Measurements from ENCODE around the gene DNAH17. TPM values are rescaled to one million over a fixed set of nuclear protein-coding genes. Genes with fewer than 3 reads are reported as not detected.

Gene DNAH17
- total RNA-seq, 1 experiment from 2014 or later: 0.18 TPM

DNA sequence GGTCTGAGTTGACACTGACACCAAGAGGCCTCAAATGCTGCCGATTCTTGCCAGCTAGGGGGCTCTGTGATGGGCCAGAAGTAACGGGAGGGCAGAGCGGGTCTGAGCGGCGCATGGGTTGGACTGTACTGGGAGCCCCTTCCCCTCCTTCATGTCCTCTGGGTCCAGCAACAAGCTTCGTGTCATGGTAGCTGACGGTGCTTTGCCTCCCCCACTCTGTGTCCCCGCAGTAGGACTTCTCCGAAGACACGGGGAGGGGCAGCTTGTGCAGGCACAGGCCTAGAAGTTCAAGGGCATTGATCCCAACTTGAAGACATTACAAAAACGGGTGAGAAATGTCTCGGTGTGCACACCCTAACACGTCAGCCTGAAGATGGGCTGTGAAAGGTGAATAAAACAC, 39.8 kb upstream of the DNAH17 start:
- Histone ChIP-seq H3K27me3 (ENCODE audit: control insufficient read depth, insufficient read depth, low read length) (no peaks in the 10 kb centered on the region), H3K4me1 (ENCODE audit: control insufficient read depth, insufficient read depth, low read length) (no peaks in the 10 kb centered on the region), H3K27ac (ENCODE audit: low read length) (no peak overlapping the region), H3K4me3 (ENCODE audit: low read depth in 2 of 2, low read length in 2 of 2) (no peak overlapping the region), H3K9me3 (ENCODE audit: control insufficient read depth, insufficient read depth, low read depth, low read length) (no peaks in the 10 kb centered on the region), H3K36me3 (ENCODE audit: control insufficient read depth, insufficient read depth, low read length) (no peaks in the 10 kb centered on the region)
- ChIA-PET POLR2A (no interaction called here), CTCF (interaction anchor here (0.5 to 0.6 kb wide), 2 partner anchors 25 to 329 kb away, joined by 3 to 6 read pairs; no protein-coding TSS in a partner anchor)
- BruUV-seq (replicated peaks): no TSS peak
- in situ Hi-C loops (cut with HindIII; ENCODE audit: low pct_unique_long_range_greater_than_20kb, low sequenced_read_pairs) (no loop called here), intact Hi-C loops (cut with micrococcal nuclease; ENCODE audit: unreplicated experiment) (no loop called here)
- TF ChIP-seq SIN3A (IDR thresholded peaks at IDR 0.05; ENCODE audit: borderline replicate concordance, insufficient read depth, low read depth, low read length): no peak
- TF ChIP-seq, protein P1, sequence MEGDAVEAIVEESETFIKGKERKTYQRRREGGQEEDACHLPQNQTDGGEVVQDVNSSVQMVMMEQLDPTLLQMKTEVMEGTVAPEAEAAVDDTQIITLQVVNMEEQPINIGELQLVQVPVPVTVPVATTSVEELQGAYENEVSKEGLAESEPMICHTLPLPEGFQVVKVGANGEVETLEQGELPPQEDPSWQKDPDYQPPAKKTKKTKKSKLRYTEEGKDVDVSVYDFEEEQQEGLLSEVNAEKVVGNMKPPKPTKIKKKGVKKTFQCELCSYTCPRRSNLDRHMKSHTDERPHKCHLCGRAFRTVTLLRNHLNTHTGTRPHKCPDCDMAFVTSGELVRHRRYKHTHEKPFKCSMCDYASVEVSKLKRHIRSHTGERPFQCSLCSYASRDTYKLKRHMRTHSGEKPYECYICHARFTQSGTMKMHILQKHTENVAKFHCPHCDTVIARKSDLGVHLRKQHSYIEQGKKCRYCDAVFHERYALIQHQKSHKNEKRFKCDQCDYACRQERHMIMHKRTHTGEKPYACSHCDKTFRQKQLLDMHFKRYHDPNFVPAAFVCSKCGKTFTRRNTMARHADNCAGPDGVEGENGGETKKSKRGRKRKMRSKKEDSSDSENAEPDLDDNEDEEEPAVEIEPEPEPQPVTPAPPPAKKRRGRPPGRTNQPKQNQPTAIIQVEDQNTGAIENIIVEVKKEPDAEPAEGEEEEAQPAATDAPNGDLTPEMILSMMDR (IDR thresholded peaks at IDR 0.05): no peak
- no peak for TF ChIP-seq TCF7L2 (IDR thresholded peaks at IDR 0.05; ENCODE audit: low read depth, low read length)
- TF ChIP-seq, protein P2, sequence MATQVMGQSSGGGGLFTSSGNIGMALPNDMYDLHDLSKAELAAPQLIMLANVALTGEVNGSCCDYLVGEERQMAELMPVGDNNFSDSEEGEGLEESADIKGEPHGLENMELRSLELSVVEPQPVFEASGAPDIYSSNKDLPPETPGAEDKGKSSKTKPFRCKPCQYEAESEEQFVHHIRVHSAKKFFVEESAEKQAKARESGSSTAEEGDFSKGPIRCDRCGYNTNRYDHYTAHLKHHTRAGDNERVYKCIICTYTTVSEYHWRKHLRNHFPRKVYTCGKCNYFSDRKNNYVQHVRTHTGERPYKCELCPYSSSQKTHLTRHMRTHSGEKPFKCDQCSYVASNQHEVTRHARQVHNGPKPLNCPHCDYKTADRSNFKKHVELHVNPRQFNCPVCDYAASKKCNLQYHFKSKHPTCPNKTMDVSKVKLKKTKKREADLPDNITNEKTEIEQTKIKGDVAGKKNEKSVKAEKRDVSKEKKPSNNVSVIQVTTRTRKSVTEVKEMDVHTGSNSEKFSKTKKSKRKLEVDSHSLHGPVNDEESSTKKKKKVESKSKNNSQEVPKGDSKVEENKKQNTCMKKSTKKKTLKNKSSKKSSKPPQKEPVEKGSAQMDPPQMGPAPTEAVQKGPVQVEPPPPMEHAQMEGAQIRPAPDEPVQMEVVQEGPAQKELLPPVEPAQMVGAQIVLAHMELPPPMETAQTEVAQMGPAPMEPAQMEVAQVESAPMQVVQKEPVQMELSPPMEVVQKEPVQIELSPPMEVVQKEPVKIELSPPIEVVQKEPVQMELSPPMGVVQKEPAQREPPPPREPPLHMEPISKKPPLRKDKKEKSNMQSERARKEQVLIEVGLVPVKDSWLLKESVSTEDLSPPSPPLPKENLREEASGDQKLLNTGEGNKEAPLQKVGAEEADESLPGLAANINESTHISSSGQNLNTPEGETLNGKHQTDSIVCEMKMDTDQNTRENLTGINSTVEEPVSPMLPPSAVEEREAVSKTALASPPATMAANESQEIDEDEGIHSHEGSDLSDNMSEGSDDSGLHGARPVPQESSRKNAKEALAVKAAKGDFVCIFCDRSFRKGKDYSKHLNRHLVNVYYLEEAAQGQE (IDR thresholded peaks at IDR 0.05; ENCODE audit: insufficient read depth in 1 of 2, low read depth in 2 of 2, low read length in 1 of 2): no peak
- no peak for TF ChIP-seq POLR2AphosphoS5 (IDR thresholded peaks at IDR 0.05; ENCODE audit: low read depth, low read length)
- ATAC-seq (no peak), DNase-seq (ENCODE audit: low read depth, low spot score) (no peak)

DNA sequence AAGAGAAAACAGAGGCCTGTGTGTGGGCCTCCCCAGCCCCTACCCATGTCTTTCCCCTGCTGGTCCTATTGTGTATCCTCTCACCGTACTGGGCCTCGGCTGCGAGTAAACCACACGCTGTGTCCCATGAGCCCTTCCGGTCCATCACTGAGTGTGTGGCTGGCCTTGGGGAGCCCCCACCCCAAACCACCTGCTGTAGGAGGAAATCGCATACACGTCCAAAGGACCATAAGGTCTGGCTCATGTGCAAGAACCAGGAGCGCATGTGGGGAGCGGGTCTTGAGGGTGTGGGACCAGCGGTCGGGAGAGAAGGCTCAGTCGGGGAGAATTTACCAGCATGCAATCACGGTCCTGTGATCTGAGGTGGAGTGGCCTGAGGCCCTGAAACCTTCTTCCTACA, 38.4 kb upstream of the DNAH17 start:
- ChIA-PET POLR2A (no interaction called here), CTCF (no interaction called here)
- DNase-seq (ENCODE audit: low read depth, low spot score): no peak
- ATAC-seq: no peak
- TF ChIP-seq, protein P1 (IDR thresholded peaks at IDR 0.05): no peak
- TF ChIP-seq, protein P2 (IDR thresholded peaks at IDR 0.05; ENCODE audit: insufficient read depth in 1 of 2, low read depth in 2 of 2, low read length in 1 of 2): no peak
- TF ChIP-seq POLR2AphosphoS5 (IDR thresholded peaks at IDR 0.05; ENCODE audit: low read depth, low read length) (no peak), SIN3A (IDR thresholded peaks at IDR 0.05; ENCODE audit: borderline replicate concordance, insufficient read depth, low read depth, low read length) (no peak), TCF7L2 (IDR thresholded peaks at IDR 0.05; ENCODE audit: low read depth, low read length) (no peak)
- intact Hi-C loops (cut with micrococcal nuclease; ENCODE audit: unreplicated experiment) (no loop called here), in situ Hi-C loops (cut with HindIII; ENCODE audit: low pct_unique_long_range_greater_than_20kb, low sequenced_read_pairs) (no loop called here)
- H3K27me3 ChIP-seq (ENCODE audit: control insufficient read depth, insufficient read depth, low read length): no peaks in the 10 kb centered on the region
- no TSS peak for BruUV-seq (replicated peaks)
- no peaks in the 10 kb centered on the region for H3K4me1 ChIP-seq (ENCODE audit: control insufficient read depth, insufficient read depth, low read length)
- H3K36me3 ChIP-seq (ENCODE audit: control insufficient read depth, insufficient read depth, low read length): no peaks in the 10 kb centered on the region
- no peak overlapping the region for H3K27ac ChIP-seq (ENCODE audit: low read length)
- no peak overlapping the region for H3K4me3 ChIP-seq (ENCODE audit: low read depth in 2 of 2, low read length in 2 of 2)
- H3K9me3 ChIP-seq (ENCODE audit: control insufficient read depth, insufficient read depth, low read depth, low read length): no peaks in the 10 kb centered on the region
